Mucosa of descending colon (tissue), 3 donors: ENCODE data around the gene ACIN1. TPM values are rescaled to one million over a fixed set of nuclear protein-coding genes. Genes with fewer than 3 reads are reported as not detected.

ENCODE experiments used
- ATAC-seq: fragments of 200-7000 bp; cut with Tn5 transposase; one replicate; pipeline ENCODE4 v1.9.1; 2020; ENCODE audit warnings: mild to moderate bottlenecking, moderate library complexity
- DNase-seq, 3 donors: peaks; one replicate each; pipeline ENCODE4 v3.0.0-alpha.2; 2020
- H3K36me3 ChIP-seq: fragments of 200-600 bp; one replicate; pipeline ENCODE4 v1.8.0; 2021; ENCODE audit warnings: low read depth, mild to moderate bottlenecking
- H3K4me1 ChIP-seq: fragments of 200-600 bp; one replicate; pipeline ENCODE4 v1.8.0; 2021; ENCODE audit warnings: low read depth, mild to moderate bottlenecking
- H3K4me3 ChIP-seq: fragments of 200-600 bp; one replicate; pipeline ENCODE4 v1.8.0; 2021; ENCODE audit warnings: mild to moderate bottlenecking
- H3K9me3 ChIP-seq: fragments of 200-600 bp; one replicate; pipeline ENCODE4 v1.8.0; 2021; ENCODE audit warnings: mild to moderate bottlenecking
- intact Hi-C, 2 donors: fragments of 100-400 bp; cut with DNase I in 1 of 2; cut with micrococcal nuclease in 1 of 2; formaldehyde crosslinking; loops; one replicate each; pipeline versions ENCODE4 v1.11.0 to v1.11.1; 2022; cut with DNase I, micrococcal nuclease
- total RNA-seq, 3 donors: library from RNA; stranded (reverse); fragmentation: NEBNext Ultra II Directional in 2 of 3; extraction: Animal tissue kit (Norgen Biotek cat#: 25700) in 2 of 3; gene quantifications; one replicate each; pipeline versions ENCODE4 v1.2.1 to v1.2.4, GENCODE V29; 2021 to 2023
- TF ChIP-seq, protein P1 (sequence below): fragments of 200-600 bp; IDR thresholded peaks from one replicate; pipeline ENCODE4 v1.8.0; 2022; ENCODE audit warnings: antibody characterized with exemption, mild to moderate bottlenecking
- donor health status: DM: no; HTN: no; CAD: no; lungs with moderate emphysema.
- donor health status: DM: no; HTN: no; CAD: no.
- donor health status: DM: no; HTN: yes; CAD: no.

Gene ACIN1
- total RNA-seq, 3 donors from 2014 or later, result 143 to 172 (median 170) TPM

DNA sequence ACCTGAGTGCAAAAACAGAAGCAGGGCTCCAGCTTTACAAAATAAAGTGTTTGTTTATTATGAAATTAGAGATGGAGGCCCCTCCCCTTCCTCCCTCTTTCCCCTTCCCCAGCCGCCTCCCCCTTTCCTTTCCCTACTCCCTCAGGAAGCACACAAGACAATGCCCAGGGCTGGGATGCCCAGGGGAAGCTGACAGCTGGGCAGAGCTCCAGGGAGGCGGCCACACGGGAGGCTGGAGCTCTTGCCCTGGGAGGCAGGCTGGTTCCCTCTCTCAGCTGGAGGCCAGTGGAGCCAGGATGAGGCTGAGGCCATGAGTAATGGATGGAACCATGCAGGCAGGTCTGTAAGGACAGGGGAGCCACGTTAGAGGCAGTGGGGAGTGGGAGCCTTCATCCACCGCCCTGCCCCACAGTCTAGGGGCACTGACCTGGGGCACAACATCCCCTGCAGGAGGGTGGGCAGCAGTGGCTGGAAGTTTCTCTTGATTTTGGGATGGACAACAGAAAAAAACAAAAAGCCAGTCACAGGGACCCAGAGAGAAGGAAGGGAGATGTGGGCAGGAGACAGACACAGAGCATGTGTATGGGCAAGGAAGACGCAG is 47.8 kb downstream of the ACIN1 start:
- TF ChIP-seq, protein P1, sequence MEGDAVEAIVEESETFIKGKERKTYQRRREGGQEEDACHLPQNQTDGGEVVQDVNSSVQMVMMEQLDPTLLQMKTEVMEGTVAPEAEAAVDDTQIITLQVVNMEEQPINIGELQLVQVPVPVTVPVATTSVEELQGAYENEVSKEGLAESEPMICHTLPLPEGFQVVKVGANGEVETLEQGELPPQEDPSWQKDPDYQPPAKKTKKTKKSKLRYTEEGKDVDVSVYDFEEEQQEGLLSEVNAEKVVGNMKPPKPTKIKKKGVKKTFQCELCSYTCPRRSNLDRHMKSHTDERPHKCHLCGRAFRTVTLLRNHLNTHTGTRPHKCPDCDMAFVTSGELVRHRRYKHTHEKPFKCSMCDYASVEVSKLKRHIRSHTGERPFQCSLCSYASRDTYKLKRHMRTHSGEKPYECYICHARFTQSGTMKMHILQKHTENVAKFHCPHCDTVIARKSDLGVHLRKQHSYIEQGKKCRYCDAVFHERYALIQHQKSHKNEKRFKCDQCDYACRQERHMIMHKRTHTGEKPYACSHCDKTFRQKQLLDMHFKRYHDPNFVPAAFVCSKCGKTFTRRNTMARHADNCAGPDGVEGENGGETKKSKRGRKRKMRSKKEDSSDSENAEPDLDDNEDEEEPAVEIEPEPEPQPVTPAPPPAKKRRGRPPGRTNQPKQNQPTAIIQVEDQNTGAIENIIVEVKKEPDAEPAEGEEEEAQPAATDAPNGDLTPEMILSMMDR, result no peak
- DNase-seq (no peak), ATAC-seq (no peak)
- Histone ChIP-seq H3K4me3 (no peak overlapping the region), H3K4me1 (no peaks in the 10 kb centered on the region), H3K9me3 (no peaks in the 10 kb centered on the region), H3K36me3 (no peaks in the 10 kb centered on the region)
- intact Hi-C loops, result no loop called here

DNA sequence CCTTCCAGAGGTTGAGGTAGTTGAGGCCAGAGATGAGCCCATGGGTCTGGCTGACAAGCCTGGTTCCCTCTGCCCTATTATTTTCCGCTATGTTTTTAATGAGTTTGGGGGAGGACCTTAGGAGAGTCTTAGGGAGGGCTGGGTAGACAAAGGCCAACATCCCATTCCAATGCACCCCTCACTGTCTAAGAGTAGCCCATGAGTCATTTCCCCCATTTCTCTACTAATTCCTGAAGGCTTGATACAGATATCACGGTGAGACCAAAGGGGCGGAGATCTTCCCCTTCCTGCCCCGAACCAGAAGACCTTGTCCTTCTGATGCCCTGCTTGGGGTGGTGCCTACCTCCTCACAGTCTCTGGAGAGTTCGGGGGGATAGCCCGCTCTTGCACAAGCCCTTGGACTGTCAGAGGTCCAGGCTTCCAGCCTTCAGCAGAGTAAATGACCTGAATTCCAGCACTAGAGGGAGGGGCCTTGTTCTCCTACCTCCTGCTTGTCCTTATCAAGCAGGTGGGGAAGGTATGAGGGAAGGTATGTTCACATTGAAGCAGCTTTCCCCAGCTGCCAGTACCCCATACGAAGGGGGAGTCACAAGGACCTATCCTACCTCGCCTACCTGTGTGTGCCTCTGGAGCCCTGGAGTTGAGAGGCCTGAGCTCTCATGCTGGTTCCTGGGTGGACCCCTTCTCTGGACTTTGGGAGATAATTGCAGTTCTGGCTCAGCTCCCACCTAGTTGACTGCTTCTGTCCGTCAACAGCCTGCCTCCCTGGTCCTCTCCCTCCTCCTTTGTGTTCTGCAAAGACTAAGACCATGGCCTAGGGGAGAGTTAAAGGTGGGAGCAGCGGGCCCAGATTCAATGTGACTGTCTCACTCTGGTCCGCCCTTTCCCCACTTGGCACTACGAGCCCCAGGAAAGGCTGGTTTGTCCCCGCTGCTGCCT is 49.2 kb downstream of the ACIN1 start:
- no peaks in the 10 kb centered on the region for H3K9me3 ChIP-seq
- H3K36me3 ChIP-seq, result no peaks in the 10 kb centered on the region
- no peaks in the 10 kb centered on the region for H3K4me1 ChIP-seq
- no peak overlapping the region for H3K4me3 ChIP-seq
- DNase-seq, result no peak
- intact Hi-C loops, result no loop called here
- no peak for ATAC-seq
- TF ChIP-seq, protein P1, result no peak

DNA sequence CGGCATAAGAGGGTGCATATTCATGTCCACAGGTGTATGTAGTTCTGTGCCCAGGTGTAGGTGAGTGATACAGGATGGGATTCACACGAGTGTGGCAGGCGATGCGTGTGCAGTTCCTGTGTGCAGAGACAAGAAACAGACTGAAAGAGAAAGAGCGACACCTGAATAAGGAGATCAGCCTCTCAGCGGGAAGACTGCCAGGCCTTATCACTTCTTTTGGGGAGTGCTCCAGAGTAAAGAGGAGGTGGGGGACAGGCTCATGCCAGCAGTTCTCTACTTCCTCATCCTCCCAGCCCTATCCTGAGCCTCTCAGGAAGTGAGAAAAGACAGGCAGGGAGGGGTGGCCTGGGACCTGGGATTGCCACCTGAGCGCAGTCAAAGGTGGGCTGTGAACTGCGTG is 50.1 kb downstream of the ACIN1 start:
- H3K4me3 ChIP-seq, result no peak overlapping the region
- intact Hi-C loops, result no loop called here
- no peaks in the 10 kb centered on the region for H3K9me3 ChIP-seq
- no peaks in the 10 kb centered on the region for H3K36me3 ChIP-seq
- peak; percentile 47 for ATAC-seq
- no peaks in the 10 kb centered on the region for H3K4me1 ChIP-seq
- TF ChIP-seq, protein P1, result no peak
- no peak for DNase-seq

DNA sequence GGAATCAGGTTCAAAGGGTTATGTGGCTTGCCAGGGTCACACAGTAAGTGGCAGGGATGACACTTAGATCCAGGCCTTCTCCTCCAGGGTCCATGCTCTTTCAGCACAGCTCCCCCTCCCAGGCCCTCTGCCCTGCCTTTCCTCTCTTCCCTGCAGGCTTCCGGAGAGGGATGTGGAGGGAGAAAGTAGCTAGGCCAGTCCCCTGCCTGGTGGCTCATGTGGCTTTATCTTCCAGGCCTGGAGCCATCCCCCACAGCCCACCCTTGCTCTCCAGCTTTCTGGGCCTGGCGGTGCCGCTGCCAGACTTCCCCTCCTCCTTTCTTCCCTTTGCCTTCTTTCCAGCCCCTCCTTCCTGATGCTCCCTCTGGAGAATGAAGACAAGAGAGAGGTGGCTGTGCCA is 51.2 kb downstream of the ACIN1 start:
- no peak for ATAC-seq
- no peaks in the 10 kb centered on the region for H3K4me1 ChIP-seq
- intact Hi-C loops, result no loop called here
- no peaks in the 10 kb centered on the region for H3K36me3 ChIP-seq
- TF ChIP-seq, protein P1, result no peak
- no peak overlapping the region for H3K4me3 ChIP-seq
- no peaks in the 10 kb centered on the region for H3K9me3 ChIP-seq
- DNase-seq, result no peak

DNA sequence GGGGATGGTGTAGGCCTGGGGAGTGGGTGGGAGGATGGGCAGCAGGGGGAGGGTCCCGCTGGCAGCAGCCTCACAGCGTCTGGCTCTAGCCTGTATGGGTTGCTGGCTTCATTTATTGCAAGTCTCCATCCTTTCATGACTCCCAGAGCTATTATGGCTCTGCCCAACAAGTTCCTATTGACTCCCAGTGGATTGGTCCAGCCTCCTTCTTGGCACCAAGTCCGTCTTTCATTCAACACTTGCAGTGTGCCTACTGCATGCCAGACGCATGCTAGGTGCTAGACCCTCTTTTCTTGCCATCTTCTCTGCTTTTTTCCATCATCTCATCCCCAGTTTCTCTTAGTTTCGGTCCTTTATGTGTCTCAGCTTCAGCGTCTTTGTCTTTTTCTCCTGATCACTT is 51.8 kb downstream of the ACIN1 start:
- intact Hi-C loops, result no loop called here
- H3K9me3 ChIP-seq, result no peaks in the 10 kb centered on the region
- no peak for ATAC-seq
- no peaks in the 10 kb centered on the region for H3K36me3 ChIP-seq
- TF ChIP-seq, protein P1, result no peak
- no peaks in the 10 kb centered on the region for H3K4me1 ChIP-seq
- no peak for DNase-seq
- H3K4me3 ChIP-seq, result no peak overlapping the region
